ENCODE data around the gene OOSP3.
"Not testable (repeated sequence)": the region's sequence is repeated elsewhere in the genome, so short reads cannot be mapped to it uniquely, and the experiment has no call there.

The OOSP3 gene

GRCh38 chr11:59878575-59878974 lies at the start of gene OOSP3:
Gene OOSP3 (plus strand): TSS chr11:59878782. CDS start chr11:59878809, 27 bp downstream.
- DNase-seq (ENCODE audit: low read depth): no peak

- no peak for DNase-seq (ENCODE audit: low read depth)
These were observed 49.2 kb upstream of the OOSP3 start for GRCh38 chr11:59829358-59829757.

GRCh38 chr11:59833602-59834001 lies 45.0 kb upstream of the OOSP3 start:
- DNase-seq (ENCODE audit: low read depth): no peak

- no peak for DNase-seq (ENCODE audit: low read depth)
These were observed 39.0 kb upstream of the OOSP3 start for GRCh38 chr11:59839615-59840014.

- DNase-seq (ENCODE audit: low read depth): no peak
These were observed 37.1 kb upstream of the OOSP3 start for GRCh38 chr11:59841514-59841913.

GRCh38 chr11:59842316-59842715 lies 36.3 kb upstream of the OOSP3 start:
- DNase-seq (ENCODE audit: low read depth): no peak

- DNase-seq (ENCODE audit: low read depth): no peak
These were observed 33.2 kb upstream of the OOSP3 start, which contains the start of gene CBLIF for GRCh38 chr11:59845399-59845798. Gene CBLIF (minus strand): TSS chr11:59845499. CDS start chr11:59845453, 46 bp downstream.

GRCh38 chr11:59846556-59846955 lies 32.0 kb upstream of the OOSP3 start:
- no peak for DNase-seq (ENCODE audit: low read depth)

GRCh38 chr11:59847626-59848025 lies 31.0 kb upstream of the OOSP3 start:
- DNase-seq (ENCODE audit: low read depth): no peak

GRCh38 chr11:59848439-59848838 lies 30.1 kb upstream of the OOSP3 start:
- DNase-seq (ENCODE audit: low read depth): not testable (repeated sequence)

GRCh38 chr11:59849129-59849528 lies 29.5 kb upstream of the OOSP3 start:
- DNase-seq (ENCODE audit: low read depth): no peak

- not testable (repeated sequence) for DNase-seq (ENCODE audit: low read depth)
These were observed 29.0 kb upstream of the OOSP3 start for GRCh38 chr11:59849551-59849950.

- not testable (repeated sequence) for DNase-seq (ENCODE audit: low read depth)
These were observed 27.2 kb upstream of the OOSP3 start for GRCh38 chr11:59851416-59851815.

GRCh38 chr11:59854871-59855270 lies 23.7 kb upstream of the OOSP3 start:
- no peak for DNase-seq (ENCODE audit: low read depth)

- DNase-seq (ENCODE audit: low read depth): no peak
These were observed 20.8 kb upstream of the OOSP3 start for GRCh38 chr11:59857439-59858434.

GRCh38 chr11:59859673-59860072 lies 18.9 kb upstream of the OOSP3 start:
- DNase-seq (ENCODE audit: low read depth): no peak

- DNase-seq (ENCODE audit: low read depth): no peak
These were observed 16.3 kb upstream of the OOSP3 start for GRCh38 chr11:59862252-59862651.

- no peak for DNase-seq (ENCODE audit: low read depth)
These were observed 13.6 kb upstream of the OOSP3 start for GRCh38 chr11:59865031-59865430.

- DNase-seq (ENCODE audit: low read depth): no peak
These were observed 12.2 kb upstream of the OOSP3 start, which contains the start of gene TCN1 for GRCh38 chr11:59866397-59866796. Gene TCN1 (minus strand): TSS chr11:59866487. CDS start chr11:59866470, 17 bp downstream.

GRCh38 chr11:59866836-59867235 lies 11.7 kb upstream of the OOSP3 start:
- no peak for DNase-seq (ENCODE audit: low read depth)

- DNase-seq (ENCODE audit: low read depth): no peak
These were observed 10.6 kb upstream of the OOSP3 start for GRCh38 chr11:59867946-59868345.

- no peak for DNase-seq (ENCODE audit: low read depth)
These were observed 6.5 kb upstream of the OOSP3 start for GRCh38 chr11:59872076-59872475.

GRCh38 chr11:59875856-59876519 lies 2.6 kb upstream of the OOSP3 start:
- no peak for DNase-seq (ENCODE audit: low read depth)

All from stimulated activated CD8-positive, alpha-beta memory T cell treated with anti-CD3 and anti-CD28 coated beads, Interleukin-15, amount 100 ng/mL, for 24 hours (primary cell).